ENCODE measurements around the gene TMEM141.
"Not testable (repeated sequence)": the region's sequence is repeated elsewhere in the genome, so short reads cannot be mapped to it uniquely, and the experiment has no call there.

Gene TMEM141

DNA sequence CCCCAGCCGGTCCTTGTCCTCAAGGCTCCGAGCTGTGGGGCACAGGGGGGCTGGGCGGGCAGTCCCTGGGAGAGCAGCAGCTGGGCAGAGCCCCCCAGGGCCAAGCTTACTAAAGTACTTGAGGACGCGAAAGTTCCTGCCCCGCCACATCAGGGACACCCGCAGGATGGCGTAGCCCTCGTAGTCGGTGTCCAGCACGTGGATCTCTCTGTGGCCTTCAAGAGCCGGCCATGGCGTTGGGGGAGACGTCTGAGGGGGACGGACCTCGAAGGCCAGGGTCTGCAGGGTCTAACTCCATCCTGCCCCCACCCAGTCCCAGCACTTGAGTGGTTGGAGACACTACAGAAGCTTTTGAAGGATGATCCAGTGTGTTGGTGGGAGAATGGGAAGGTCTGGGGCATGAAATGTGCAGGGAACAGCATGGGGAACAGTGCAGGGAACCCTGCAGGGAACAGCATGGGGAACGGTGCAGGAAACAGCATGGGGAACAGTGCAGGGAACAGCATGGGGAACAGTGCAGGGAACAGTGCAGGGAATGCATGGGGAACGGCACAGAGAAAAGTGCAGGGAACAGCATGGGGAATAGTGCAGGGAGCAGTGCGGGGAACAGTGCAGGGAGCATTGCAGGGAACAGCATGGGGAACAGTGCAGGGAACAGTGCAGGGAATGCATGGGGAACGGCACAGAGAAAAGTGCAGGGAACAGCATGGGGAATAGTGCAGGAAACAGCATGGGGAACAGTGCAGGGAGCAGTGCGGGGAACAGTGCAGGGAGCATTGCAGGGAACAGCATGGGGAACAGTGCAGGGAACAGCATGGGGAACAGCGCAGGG, 35.6 kb upstream of the TMEM141 start:
- not testable (repeated sequence) for DNase-seq (ENCODE audit: low read depth in 2 of 2)

DNA sequence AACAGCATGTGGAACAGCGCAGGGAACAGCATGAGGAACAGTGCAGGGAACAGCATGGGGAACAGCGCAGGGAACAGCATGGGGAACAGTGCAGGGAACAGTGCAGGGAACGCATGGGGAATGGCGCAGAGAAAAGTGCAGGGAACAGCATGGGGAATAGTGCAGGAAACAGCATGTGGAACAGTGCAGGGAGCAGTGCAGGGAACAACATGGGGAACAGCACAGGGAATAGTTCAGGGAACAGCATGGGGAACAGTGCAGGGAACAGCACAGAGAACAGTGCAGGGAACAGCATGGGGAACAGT, 35.1 kb upstream of the TMEM141 start:
- DNase-seq (ENCODE audit: low read depth in 2 of 2) = no peak

DNA sequence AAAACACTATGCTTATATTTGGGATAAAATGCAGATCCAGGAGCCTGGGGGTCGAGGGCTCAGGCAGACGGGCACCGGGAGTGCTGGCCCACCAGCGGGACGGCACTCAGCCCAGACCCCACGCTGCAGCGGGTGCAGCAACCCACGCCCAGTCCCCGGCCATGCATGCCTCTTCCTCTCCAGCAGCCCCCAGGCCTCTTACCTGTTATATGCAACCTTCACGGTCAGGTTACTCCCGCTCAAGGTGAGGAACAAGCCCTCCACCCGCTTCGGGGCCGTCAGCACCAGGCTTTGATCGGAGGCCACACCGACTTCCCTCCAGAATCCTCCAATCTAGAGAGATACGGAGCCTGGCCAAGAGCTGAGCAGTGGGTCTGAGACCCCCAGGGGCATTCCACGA, 34.3 kb upstream of the TMEM141 start:
- no peak for DNase-seq (ENCODE audit: low read depth in 2 of 2)

DNA sequence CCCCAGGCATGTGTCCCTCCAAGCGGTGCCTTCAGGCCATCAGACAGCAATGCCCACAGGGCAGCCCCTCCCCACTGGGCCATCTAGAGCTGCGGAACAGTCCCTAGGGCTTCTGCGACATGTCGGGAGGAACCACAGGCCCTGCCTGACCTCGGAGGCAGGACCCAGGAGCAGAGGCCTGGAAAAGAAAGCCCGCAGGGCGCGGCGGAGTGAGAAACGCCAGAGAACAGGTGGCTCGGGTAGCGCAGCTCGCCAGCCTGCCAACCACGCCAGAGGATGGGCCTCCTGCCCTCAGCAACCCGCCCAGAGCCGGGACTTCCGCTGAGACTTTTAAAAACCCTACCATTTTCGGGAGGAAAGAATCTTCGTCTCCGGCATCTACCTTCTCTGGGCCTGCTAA, 33.8 kb upstream of the TMEM141 start:
- DNase-seq (ENCODE audit: low read depth in 2 of 2) = no peak

DNA sequence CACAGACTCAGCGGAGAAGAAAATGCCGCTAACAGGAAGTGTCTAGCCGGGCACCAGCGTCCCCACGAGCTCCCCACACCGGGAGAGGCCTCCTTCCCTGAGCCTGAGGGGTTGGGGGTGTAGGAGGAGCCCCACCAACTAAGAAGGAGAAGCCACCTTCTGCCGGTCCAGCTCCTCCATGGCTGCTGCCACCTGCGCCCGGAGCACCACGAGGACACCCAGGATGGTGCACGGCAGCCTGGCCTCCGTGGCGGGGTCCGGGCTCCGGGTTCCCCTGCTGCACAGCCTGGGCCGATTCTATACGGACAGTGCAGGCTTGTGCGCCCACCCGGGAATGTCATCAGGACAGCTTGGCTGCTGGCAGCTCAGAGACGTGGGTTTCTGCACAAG, 33.4 kb upstream of the TMEM141 start:
- DNase-seq (ENCODE audit: low read depth in 2 of 2) = no peak

DNA sequence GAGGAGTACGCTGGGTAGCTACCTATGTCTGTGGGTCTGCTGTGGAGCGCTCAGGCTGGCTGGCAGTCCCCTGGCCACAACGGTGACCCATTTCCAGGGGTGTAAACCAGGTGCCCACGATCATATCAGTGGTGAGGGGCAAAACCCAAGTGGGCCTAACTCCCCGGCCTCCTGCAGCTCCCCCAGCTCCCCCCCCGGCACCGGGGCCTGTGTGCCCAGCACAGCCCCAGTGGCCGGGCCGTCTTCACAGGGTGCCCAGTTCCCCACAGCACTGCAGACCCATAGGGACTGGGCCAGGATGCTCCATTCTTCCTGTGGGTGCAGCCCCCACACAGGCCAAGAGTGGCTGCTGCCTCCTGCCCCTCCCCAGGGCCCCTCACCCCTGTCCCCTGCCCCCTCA, 32.1 kb upstream of the TMEM141 start:
- no peak for DNase-seq (ENCODE audit: low read depth in 2 of 2)

DNA sequence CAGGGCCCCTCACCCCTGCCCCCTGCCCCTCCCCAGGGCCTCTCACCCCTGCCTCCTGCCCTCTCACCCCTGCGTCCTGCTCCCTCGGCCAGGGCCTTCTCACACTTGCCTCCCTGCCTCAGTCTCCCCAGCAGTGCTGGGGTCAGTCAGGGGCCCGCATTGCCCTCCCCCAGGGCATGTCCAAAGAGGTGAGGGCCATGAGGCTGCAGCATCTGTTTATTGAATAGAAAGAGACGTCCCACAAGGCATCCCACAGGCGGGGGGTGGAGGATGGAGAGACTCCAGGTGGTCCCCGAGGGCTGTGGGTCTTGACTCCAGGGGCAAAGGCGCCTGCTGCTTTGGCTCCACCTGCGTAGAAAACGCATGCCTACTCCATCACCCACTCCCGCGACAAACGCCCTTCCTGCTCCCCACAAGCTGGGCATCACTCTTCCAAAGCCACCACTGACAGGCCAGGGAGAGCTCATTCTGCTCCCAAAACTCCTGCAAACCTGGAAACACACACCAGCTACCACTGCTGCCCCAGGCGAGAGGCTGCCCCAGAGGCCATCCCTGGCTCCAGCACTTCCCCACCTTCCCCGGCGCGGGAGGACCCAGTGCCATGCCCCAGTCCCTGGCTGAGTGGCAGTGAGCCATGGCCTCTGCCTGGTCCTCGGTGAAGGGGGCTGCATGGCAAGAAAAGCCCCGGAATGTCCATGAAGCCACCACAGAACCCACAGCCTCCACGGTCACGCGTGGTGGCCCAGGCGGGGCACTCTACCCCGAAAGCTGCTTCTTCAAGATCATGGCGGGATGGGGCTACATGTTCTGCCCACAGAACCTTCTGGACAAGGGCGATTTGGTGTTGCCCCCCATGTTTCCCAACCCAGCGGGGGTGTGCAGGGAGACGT, 31.5 kb upstream of the TMEM141 start:
- DNase-seq (ENCODE audit: low read depth in 2 of 2) = no peak

DNA sequence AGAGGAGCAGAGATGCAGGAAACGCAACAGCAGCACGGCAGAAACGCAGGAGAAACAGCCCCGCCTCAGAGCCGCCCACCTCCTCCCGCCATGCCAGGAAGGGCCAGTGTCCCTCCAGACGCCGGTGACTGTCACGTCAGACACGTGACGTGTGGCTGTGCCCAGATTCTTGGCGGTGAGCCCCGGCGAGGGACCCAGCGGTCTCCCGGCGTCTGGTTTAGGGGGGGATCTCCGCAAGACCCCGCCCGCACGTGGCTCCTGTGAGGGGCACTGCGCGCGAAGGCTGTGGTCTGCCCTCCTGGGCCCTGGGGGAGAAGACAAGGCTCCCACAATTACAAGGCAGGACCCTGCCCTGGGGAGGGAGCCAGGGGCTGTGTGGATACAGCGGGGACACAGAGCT, 30.7 kb upstream of the TMEM141 start:
- DNase-seq (ENCODE audit: low read depth in 2 of 2) = no peak

DNA sequence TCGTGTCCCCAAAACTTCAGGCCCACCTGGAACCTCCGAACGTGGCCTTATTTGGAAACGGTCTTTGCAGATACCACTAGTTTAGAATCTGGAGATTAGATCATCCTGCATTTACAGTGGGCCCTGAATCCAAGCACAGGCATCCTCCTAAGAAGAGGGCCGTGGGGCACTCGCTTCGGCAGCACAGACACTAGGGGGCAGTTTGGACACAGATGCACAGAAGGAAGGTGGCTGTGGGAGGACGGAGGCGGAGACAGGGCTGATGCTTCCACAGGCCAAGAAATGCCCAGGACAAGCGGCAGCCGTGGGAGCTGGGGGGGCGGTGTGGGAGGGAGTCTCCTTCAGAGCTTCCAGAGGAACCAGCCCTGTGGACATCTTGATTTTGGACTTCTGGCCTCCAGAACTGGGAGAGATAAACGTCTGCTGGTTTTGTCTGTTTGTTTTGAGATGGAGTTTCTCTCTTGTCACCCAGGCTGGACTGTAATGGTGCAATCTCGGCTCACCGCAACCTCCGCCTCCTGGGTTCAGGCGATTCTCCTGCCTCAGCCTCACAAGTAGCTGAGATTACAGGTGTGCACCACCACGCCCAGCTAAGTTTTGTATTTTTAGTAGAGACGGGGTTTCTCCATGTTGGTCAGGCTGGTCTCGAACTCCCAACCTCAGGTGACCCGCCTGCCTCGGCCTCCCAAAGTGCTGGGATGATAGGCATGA, 30.2 kb upstream of the TMEM141 start:
- not testable (repeated sequence) for DNase-seq (ENCODE audit: low read depth in 2 of 2)

DNA sequence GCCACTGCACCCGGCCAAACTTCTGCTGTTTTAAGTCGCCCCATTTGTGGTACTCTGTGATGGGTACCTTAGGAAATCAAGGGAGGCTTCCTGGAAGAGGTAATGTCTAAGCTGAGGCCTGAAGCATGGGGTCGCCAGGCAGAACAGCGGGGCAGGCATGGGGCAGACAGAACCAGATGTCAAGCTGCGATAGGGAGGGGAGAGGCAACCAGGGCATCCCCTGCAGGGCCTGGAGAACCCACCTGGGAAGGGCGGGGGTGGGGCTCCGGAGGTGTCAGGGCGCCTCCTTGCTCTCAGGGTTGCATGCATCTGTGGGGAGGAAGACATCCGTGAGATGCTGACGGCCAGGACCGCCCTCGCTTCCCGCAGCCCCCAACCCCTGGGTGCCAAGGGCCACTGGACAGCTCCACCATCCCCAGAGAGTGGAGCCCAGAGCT, 29.6 kb upstream of the TMEM141 start:
- no peak for DNase-seq (ENCODE audit: low read depth in 2 of 2)

DNA sequence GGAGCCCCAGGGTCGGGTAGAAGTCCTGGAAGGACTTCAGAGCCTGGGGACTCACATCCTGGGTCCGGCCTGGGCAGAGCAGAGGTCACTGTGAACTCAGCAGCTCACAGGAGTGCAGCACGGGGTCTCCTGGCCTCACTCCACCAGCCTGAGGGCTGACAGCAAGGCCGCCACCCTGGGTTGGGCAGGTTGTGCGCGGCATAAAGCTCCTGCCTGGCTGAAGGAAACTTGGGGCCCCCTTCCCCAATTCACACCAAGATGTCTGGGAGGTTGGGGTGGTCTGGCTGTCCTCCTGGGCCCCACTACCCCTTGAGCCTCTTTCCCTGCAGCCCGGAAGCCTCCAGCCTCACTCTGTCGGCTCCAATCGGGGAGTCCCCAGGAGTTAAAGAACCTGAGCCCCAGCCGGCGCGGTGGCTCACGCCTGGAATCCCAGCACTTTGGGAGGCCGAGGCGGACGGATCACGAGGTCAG, 28.9 kb upstream of the TMEM141 start:
- DNase-seq (ENCODE audit: low read depth in 2 of 2) = no peak

DNA sequence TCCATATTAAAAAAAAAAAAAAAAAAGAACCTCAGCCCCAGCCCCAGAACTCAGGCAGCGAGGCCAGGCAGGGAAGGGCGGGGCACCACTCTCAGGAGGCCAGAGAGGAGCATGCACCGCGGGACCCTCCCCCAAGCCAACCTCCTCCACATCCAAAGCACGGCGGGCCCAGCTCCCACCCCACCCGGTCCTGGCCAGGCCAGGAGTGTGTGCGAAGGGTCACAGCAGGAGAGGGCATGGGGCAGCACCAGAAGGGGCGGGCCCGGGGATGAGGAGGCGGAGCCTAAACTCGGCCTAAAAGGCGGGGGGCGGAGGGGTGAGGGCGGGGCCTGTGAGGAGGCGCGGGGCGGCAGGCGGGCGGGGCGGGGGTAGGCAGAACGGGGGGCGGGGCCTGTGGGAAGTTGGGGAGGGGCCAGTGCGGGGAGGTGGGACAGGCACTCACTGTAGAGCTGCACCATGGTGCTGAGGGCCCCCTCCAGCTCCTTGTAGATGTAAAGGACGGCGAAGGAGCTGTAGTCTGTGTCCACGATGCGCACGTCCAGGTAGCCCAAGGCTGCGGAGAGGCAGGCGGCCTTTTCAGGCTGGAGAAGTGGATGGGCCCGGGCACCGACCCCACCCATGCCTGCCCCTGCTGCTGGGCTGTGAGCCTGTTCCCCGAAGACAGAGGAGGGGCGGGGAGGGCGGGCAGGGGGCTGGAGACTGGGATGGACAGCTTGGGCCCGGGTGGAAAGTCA, 28.1 kb upstream of the TMEM141 start:
- DNase-seq (ENCODE audit: low read depth in 2 of 2) = no peak

DNA sequence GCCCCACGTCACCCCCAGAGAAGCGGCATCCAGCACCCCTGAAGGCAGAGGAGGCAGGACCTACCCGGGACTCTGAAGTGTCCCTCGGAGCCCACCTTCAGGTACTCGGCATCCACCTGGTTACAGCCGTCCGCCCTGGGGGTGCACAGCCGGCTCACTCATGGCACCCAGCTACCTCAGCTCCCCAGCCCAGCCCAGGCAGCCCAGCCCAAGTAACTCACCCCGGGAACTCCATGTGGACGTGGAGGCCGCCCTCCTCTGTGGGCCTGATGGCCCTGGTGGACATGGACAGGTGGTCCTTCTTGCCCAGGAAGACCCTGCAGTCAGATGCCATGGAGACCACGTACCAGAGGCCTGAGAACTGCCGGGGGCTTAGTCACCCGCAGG, 27.5 kb upstream of the TMEM141 start:
- no peak for DNase-seq (ENCODE audit: low read depth in 2 of 2)

DNA sequence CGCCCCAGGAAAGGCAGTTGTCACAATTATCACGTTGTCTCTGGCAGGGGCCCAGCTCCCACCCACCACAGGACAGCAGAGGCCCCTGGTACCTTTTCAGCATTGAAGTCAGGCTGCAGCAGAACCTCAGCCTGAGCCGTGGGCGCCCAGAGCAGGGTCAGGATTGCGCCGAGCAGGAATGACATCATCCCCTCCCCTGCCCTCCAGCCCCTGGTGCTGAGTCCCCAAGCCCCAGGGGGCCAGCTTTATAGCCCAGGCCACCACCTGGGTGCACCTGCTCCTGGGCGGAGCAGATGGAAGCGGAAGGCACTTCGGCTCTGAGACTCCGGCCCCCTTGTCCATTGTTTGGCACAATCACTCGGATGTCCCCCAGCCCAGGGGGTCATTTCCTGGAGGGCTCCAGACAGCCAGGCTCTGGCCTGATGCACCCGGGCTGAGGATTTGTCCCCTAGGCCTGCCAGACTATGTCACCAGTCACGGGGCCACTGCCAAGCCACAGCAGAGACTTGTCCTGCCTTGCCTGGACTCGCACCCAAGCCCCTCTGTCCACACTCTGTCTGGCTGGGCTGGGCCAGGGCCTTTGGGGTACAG, 26.7 kb upstream of the TMEM141 start, which contains the start of gene LCN15:
Gene LCN15 (minus strand): TSS at position 218 of the 591 bp plus-strand sequence. CDS start 30 bp downstream, at position 188.
- no peak for DNase-seq (ENCODE audit: low read depth in 2 of 2)

DNA sequence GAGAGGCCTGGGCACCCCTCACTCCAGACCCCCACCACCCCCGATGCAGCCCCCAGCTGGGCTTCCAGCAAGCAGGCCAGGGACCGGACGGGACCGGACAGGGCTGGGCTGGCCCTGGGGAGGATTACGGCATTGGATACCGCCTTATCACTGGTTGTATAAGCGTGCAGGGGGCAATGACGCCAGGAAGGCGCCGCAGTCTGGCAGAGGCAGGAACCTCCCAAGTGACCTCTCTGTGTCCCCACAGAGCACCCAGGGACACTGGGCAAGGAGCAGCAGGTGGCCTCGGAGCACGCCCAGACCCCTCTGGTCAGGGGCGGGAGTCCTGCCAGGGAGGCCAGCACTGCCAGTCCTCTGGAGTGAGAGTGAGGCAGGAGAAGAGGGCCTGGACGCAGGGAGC, 26.1 kb upstream of the TMEM141 start:
- no peak for DNase-seq (ENCODE audit: low read depth in 2 of 2)

DNA sequence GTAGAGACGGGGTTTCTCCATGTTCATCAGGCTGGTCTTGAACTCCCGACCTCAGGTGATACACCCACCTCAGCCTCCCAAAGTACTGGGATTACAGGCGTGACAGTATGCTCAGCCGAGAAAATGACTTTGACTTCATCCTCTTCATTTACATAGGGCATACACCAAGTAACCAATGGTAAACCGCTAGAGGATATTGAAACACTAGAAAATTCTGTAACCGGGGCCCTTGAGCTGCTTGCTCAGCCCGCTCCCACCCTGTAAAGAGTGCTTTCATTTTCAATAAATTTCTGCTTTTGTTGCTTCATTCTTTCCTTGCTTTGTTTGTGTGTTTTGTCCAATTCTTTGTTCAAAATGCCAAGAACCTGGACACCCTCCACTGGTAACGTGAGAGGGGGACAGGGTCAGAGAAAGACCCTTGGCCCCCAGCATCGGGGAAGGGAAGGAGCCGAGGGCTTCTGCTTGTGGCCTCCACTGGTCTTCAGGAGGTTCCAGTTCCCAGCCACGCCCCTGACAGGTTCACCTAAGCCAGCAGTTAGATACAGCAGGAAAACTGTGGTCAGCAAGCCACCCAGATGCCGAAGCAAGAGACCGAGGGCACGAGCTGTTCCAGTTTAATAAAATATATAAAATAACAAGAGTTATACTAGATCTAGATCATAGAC, 25.3 kb upstream of the TMEM141 start:
- not testable (repeated sequence) for DNase-seq (ENCODE audit: low read depth in 2 of 2)

DNA sequence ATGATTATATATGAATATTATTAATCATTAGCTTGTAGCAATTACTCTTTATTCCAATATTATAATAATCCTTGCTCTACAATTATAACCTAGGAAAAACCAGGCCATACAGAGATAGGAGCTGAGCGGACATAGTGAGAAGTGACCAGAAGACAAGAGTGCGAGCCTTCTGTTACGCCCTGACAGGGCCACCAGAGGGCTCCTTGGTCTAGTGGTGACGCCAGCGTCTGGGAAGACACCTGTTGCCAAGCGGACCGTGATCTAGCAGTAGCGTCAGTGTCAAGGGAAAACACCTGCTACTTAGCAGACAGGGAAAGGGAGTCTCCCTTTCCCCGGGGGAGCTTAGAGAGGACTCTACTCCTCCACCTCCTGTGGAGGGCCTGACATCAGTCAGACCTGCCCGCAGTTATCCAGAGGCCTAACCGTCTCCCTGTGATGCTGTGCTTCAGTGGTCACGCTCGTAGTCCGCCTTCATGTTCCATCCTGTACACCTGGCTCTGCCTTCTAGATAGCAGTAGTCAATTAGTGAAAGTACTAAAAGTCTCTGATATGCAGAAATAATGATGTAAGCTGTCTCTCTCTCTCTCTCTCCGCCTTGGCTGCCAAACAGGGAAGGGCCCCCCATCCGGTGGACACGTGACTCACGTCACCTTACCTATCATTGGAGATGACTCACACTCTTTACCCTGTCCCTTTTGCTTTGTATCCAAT, 24.6 kb upstream of the TMEM141 start:
- DNase-seq (ENCODE audit: low read depth in 2 of 2) = not testable (repeated sequence)

DNA sequence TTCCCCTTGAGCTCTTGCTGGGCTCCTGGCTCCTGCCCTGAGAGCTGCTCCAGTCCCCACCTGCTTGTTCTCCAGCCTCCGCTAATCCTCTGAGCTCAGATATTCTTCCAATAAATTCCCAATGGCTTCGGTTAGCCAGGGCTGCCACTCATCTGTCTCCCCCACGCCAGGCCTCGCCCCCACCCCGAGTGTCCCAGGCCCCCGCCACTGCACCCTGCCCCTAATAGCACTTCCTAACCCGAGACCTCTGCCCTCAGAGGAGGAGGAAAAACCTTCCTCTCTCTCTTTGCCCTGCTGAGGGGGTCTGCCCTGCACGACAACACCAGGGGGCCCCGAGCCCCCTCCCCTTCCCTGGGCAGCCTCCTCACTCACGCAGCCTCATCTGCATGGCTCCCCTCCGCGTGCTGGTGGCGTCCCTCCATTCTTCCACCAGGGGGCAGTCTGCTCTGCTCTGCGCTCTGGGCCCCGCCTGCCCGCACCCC, 21.4 kb upstream of the TMEM141 start:
- no peak for DNase-seq (ENCODE audit: low read depth in 2 of 2)

DNA sequence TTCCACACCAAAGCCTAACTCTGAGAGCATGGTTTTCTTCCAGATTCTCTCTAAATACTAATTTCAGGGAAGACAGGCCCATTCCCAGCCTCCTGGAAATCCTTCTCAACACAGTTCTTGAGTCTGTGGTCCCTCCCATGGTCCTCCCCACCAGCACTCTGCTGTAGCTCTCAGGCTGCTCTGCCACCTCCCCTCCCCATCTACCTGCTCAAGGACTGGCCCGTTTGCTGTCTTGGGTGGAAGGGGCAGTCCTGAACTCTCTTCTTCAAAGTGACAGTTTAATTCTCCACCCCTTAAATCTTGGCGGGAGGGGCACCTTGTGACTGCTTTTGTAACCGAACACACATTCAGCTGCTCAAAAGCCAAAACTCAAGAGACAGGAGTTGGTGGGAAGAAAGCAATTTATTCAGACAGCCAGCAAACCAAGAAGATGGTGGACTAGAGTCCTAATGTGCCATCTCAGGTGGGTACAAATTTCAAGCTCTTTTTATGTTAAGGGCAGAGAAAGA, 19.2 kb upstream of the TMEM141 start:
- DNase-seq (ENCODE audit: low read depth in 2 of 2) = no peak
